ENCODE results near the gene FCGR2B. TPM values are rescaled to one million over a fixed set of nuclear protein-coding genes. Genes with fewer than 3 reads are reported as not detected.
"Not testable (repeated sequence)": the region's sequence is repeated elsewhere in the genome, so short reads cannot be mapped to it uniquely, and the experiment has no call there.

The FCGR2B gene
- total RNA-seq, 1 donor from 2014 or later = 0.52 TPM

DNA sequence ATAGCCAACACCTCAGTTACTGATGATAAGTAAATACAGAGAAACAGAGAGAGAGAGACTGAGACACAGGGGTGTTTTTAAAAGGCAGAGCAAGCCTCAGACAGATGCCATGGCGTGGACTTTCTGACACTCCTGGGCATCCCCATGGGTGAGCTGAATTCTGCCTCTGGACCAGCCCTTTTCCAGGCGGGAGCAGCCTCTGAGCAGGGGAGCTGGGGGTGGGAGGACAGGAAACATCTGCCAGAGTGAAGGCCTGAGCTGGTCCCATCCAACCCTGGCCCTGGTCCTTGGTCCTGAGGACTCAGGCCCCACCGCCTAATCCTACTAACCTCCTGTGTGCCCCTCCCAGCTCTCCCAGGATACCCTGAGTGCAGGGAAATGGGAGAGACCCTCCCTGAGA lies 12.0 kb downstream of the FCGR2B start:
- H3K27me3 ChIP-seq (ENCODE audit: control insufficient read depth in 3 of 3, insufficient read depth in 3 of 3, low read length in 3 of 3); H3K27ac ChIP-seq (ENCODE audit: low read depth, low read length); H3K4me3 ChIP-seq (ENCODE audit: low read length in 3 of 3); H3K4me1 ChIP-seq (ENCODE audit: control insufficient read depth in 3 of 3, insufficient read depth in 3 of 3, low read length in 3 of 3); H3K9me3 ChIP-seq (ENCODE audit: control insufficient read depth in 3 of 3, low read length in 3 of 3); H3K9ac ChIP-seq (ENCODE audit: low read depth in 1 of 3, low read length in 3 of 3); H3K36me3 ChIP-seq (ENCODE audit: control insufficient read depth in 3 of 3, insufficient read depth in 3 of 3, low read length in 3 of 3): not testable (repeated sequence)

DNA sequence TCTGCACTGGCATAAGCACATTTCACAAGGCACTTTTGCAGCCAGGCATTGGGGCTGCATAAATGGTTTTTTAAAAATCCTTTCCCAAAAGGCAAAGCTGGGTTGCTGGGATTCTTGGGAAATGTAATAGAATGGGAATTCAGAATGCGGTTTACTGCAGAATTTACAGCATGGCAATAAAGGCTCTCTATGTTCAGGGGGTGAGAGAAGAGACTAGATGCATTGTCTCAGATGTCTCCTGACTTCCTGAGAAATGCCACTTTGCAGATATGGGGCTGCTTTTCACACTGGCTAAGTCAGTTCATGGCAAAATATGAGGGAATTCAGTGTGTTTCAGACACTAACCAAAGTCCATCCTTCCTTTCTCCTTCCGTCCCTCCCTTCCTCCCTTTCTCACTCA lies 13.5 kb downstream of the FCGR2B start:
- H3K9me3 ChIP-seq (ENCODE audit: control insufficient read depth in 3 of 3, low read length in 3 of 3) = no peaks in the 10 kb centered on the region
- no peaks in the 10 kb centered on the region for H3K36me3 ChIP-seq (ENCODE audit: control insufficient read depth in 3 of 3, insufficient read depth in 3 of 3, low read length in 3 of 3)
- H3K27me3 ChIP-seq (ENCODE audit: control insufficient read depth in 3 of 3, insufficient read depth in 3 of 3, low read length in 3 of 3) = peaks cover 0 to 8% (median 0%) of the 10 kb centered on the region in 3 donors
- H3K27ac ChIP-seq (ENCODE audit: low read depth, low read length) = no peak overlapping the region
- no peak overlapping the region for H3K4me3 ChIP-seq (ENCODE audit: low read length in 3 of 3)
- no peak overlapping the region for H3K9ac ChIP-seq (ENCODE audit: low read depth in 1 of 3, low read length in 3 of 3)
- no peaks in the 10 kb centered on the region for H3K4me1 ChIP-seq (ENCODE audit: control insufficient read depth in 3 of 3, insufficient read depth in 3 of 3, low read length in 3 of 3)

DNA sequence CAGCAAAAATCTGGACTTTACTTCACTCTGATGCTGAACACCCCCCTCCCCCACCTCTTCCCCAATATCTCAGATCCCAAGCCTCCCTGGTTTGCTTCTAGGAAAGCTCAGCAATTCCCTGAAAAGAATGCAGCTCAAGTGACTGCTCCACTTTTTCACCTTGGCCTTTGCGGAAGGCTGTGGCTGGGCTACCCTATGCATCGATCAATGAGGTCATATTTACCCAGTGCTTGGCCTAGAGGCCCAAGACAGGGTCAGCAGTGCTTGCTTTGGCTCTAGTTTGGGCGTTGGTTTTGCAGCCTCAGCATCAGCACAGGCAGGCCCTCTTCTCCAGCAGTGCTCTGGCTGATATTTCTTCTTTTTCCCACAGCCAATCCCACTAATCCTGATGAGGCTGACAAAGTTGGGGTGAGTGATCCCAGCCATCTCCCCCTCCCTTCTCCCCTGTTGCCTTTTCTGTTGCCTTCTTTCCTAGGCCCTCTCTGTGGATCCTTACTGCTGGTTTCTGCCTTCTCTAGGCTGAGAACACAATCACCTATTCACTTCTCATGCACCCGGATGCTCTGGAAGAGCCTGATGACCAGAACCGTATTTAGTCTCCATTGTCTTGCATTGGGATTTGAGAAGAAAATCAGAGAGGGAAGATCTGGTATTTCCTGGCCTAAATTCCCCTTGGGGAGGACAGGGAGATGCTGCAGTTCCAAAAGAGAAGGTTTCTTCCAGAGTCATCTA lies 14.2 kb downstream of the FCGR2B start:
- H3K4me1 ChIP-seq (ENCODE audit: control insufficient read depth in 3 of 3, insufficient read depth in 3 of 3, low read length in 3 of 3) = no peaks in the 10 kb centered on the region
- H3K27ac ChIP-seq (ENCODE audit: low read depth, low read length) = no peak overlapping the region
- H3K9ac ChIP-seq (ENCODE audit: low read depth in 1 of 3, low read length in 3 of 3) = no peak overlapping the region
- H3K9me3 ChIP-seq (ENCODE audit: control insufficient read depth in 3 of 3, low read length in 3 of 3) = no peaks in the 10 kb centered on the region
- H3K4me3 ChIP-seq (ENCODE audit: low read length in 3 of 3) = no peak overlapping the region
- H3K36me3 ChIP-seq (ENCODE audit: control insufficient read depth in 3 of 3, insufficient read depth in 3 of 3, low read length in 3 of 3) = no peaks in the 10 kb centered on the region
- H3K27me3 ChIP-seq (ENCODE audit: control insufficient read depth in 3 of 3, insufficient read depth in 3 of 3, low read length in 3 of 3) = peaks cover 0 to 8% (median 0%) of the 10 kb centered on the region in 3 donors

DNA sequence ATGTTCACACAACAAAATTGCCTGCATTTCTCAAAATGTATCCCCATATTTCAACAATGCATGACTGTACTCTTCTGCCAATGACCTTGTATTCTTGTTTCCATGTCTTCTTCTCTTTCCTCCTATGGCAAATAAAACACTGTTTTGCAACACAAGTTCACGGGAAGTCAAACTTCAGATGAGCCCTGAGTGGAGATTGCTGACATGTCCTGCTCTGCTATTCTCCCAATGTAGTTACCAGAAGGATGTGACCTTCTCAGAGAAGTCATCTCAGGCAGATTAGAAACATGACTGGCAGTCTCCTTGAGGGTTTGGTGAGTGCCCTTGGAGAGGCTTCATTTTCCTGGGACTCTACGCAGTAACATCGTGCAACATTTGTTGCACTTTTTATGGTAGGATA lies 15.6 kb downstream of the FCGR2B start:
- no peak overlapping the region for H3K27ac ChIP-seq (ENCODE audit: low read depth, low read length)
- H3K27me3 ChIP-seq (ENCODE audit: control insufficient read depth in 3 of 3, insufficient read depth in 3 of 3, low read length in 3 of 3) = peaks cover 0 to 8% (median 0%) of the 10 kb centered on the region in 3 donors
- no peak overlapping the region for H3K4me3 ChIP-seq (ENCODE audit: low read length in 3 of 3)
- no peaks in the 10 kb centered on the region for H3K4me1 ChIP-seq (ENCODE audit: control insufficient read depth in 3 of 3, insufficient read depth in 3 of 3, low read length in 3 of 3)
- H3K9me3 ChIP-seq (ENCODE audit: control insufficient read depth in 3 of 3, low read length in 3 of 3) = no peaks in the 10 kb centered on the region
- H3K36me3 ChIP-seq (ENCODE audit: control insufficient read depth in 3 of 3, insufficient read depth in 3 of 3, low read length in 3 of 3) = no peaks in the 10 kb centered on the region
- H3K9ac ChIP-seq (ENCODE audit: low read depth in 1 of 3, low read length in 3 of 3) = no peak overlapping the region

DNA sequence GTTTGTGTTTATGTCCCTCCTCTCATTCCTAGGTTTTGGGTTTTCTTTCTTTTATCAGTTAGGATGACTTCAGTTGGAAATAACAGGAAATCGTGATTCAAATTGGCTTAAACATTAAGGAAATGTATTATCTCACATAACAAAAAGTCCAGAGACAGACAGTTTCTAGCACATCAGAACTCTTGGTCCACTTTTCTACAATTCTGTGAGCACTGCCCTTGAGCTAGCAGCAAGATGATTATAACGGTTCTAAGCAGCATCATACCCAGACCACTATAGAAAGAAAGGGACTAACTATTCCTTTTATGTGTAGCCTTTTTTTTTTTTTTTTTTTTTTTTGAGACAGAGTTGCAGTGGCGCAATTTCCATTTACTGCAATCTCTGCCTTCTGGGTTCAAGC lies 18.9 kb downstream of the FCGR2B start:
- Histone ChIP-seq H3K36me3 (ENCODE audit: control insufficient read depth in 3 of 3, insufficient read depth in 3 of 3, low read length in 3 of 3) (no peaks in the 10 kb centered on the region), H3K9ac (ENCODE audit: low read depth in 1 of 3, low read length in 3 of 3) (no peak overlapping the region), H3K27ac (ENCODE audit: low read depth, low read length) (no peak overlapping the region), H3K4me1 (ENCODE audit: control insufficient read depth in 3 of 3, insufficient read depth in 3 of 3, low read length in 3 of 3) (no peaks in the 10 kb centered on the region), H3K9me3 (ENCODE audit: control insufficient read depth in 3 of 3, low read length in 3 of 3) (no peaks in the 10 kb centered on the region), H3K4me3 (ENCODE audit: low read length in 3 of 3) (no peak overlapping the region), H3K27me3 (ENCODE audit: control insufficient read depth in 3 of 3, insufficient read depth in 3 of 3, low read length in 3 of 3) (peaks cover 0 to 8% (median 0%) of the 10 kb centered on the region in 3 donors)

DNA sequence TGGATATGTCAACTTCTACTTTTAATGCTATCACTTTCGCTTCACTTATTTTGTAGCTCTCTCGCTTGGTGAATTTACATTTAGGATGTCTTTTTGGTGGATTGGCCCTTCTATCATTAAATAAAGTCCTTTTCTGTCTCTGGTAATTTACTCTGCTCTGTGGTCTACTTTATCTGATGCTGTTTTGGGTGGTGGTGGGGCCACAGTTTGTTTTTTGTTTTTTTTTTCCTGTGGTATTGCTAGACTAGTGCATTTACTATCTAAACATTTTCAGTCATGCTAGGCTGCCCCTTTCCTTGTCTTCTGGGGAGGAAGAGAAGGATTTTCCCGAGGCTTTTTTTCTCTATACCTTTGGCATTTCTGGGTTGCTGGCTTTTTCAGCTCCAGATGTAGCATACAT lies 26.0 kb downstream of the FCGR2B start:
- Histone ChIP-seq H3K4me3 (ENCODE audit: low read length in 3 of 3) (no peak overlapping the region), H3K9me3 (ENCODE audit: control insufficient read depth in 3 of 3, low read length in 3 of 3) (no peaks in the 10 kb centered on the region), H3K36me3 (ENCODE audit: control insufficient read depth in 3 of 3, insufficient read depth in 3 of 3, low read length in 3 of 3) (no peaks in the 10 kb centered on the region), H3K27me3 (ENCODE audit: control insufficient read depth in 3 of 3, insufficient read depth in 3 of 3, low read length in 3 of 3) (peaks cover 0 to 5% (median 4%) of the 10 kb centered on the region in 3 donors), H3K4me1 (ENCODE audit: control insufficient read depth in 3 of 3, insufficient read depth in 3 of 3, low read length in 3 of 3) (no peaks in the 10 kb centered on the region), H3K9ac (ENCODE audit: low read depth in 1 of 3, low read length in 3 of 3) (no peak overlapping the region), H3K27ac (ENCODE audit: low read depth, low read length) (no peak overlapping the region)

DNA sequence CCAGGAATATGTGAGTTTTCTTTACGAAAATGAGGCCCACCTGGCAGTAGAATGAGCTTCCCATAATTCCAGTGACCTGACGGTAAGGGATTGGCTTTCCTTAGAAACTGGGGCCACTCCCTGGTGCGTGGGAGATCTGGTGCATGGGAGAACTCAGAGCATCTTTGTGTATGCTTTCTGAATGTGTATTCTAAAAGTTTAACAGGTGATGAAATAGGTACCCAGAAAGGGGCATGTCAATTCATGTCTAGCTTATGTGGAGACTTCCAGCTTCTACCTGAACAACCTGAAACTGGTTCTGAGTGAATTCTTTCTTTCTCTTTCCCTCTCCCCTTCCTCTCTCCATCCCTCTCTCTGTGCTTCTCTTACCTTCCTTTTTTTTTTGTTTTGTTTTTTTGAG lies 28.9 kb downstream of the FCGR2B start:
- Histone ChIP-seq H3K36me3 (ENCODE audit: control insufficient read depth in 3 of 3, insufficient read depth in 3 of 3, low read length in 3 of 3) (no peaks in the 10 kb centered on the region), H3K9me3 (ENCODE audit: control insufficient read depth in 3 of 3, low read length in 3 of 3) (no peaks in the 10 kb centered on the region), H3K27ac (ENCODE audit: low read depth, low read length) (no peak overlapping the region), H3K9ac (ENCODE audit: low read depth in 1 of 3, low read length in 3 of 3) (no peak overlapping the region), H3K4me1 (ENCODE audit: control insufficient read depth in 3 of 3, insufficient read depth in 3 of 3, low read length in 3 of 3) (no peaks in the 10 kb centered on the region), H3K27me3 (ENCODE audit: control insufficient read depth in 3 of 3, insufficient read depth in 3 of 3, low read length in 3 of 3) (peaks cover 0 to 5% (median 4%) of the 10 kb centered on the region in 3 donors), H3K4me3 (ENCODE audit: low read length in 3 of 3) (no peak overlapping the region)

DNA sequence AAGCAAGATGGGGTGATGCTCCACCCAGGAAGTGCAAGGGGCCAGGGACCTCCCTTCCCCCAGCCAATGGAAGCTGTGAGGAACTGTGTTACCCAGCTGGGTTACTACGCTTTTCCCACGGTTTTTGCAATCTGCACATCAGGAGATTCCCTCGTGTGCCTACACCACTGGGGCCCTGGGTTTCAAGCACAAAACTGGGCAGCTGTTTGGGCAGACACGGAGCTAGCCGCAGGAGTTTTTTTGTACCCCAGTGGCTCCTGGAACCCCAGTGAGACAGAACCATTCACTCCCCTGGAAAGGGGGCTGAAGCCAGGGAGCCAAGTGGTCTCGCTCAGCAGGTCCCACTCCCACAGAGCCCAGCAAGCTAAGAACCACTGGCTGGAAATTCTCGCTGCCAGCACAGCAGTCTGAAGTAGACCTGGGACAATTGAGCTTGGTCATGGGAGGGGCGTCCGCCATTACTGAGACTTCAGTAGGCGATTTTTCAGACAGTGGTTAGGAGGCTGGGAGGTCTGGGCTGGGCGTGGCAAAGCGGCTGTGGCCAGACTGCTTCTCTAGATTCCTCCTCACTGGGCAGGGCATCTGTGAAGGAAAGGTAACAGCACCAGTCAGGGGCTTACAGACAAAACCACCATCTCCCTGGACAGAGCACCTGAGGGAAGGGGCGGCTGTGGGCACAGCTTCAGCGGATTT lies 30.2 kb downstream of the FCGR2B start:
- H3K27me3 ChIP-seq (ENCODE audit: control insufficient read depth in 3 of 3, insufficient read depth in 3 of 3, low read length in 3 of 3) = not testable (repeated sequence)

DNA sequence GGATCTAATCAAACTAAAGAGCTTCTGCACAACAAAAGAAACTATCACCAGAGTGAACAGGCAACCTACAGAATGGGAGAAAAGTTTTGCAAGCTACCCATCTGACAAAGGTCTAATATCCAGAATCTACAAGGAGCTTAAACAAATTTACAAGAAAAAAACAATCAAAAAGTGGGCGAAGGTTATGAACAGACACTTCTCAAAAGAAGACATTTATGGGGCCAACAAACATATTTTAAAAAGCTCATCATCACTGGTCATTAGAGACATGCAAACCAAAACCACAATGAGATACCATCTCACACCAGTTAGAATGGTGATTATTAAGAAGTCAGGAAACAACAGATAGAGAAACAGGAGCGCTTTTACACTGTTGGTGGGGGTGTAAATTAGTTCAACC lies 35.4 kb downstream of the FCGR2B start:
- H3K36me3 ChIP-seq (ENCODE audit: control insufficient read depth in 3 of 3, insufficient read depth in 3 of 3, low read length in 3 of 3); H3K4me3 ChIP-seq (ENCODE audit: low read length in 3 of 3); H3K27ac ChIP-seq (ENCODE audit: low read depth, low read length); H3K27me3 ChIP-seq (ENCODE audit: control insufficient read depth in 3 of 3, insufficient read depth in 3 of 3, low read length in 3 of 3); H3K9ac ChIP-seq (ENCODE audit: low read depth in 1 of 3, low read length in 3 of 3); H3K9me3 ChIP-seq (ENCODE audit: control insufficient read depth in 3 of 3, low read length in 3 of 3); H3K4me1 ChIP-seq (ENCODE audit: control insufficient read depth in 3 of 3, insufficient read depth in 3 of 3, low read length in 3 of 3): not testable (repeated sequence)

More for the DNA sequence above, 30.2 kb downstream of the FCGR2B start:
- not testable (repeated sequence) for H3K4me3 ChIP-seq (ENCODE audit: low read length in 3 of 3); H3K9ac ChIP-seq (ENCODE audit: low read depth in 1 of 3, low read length in 3 of 3); H3K9me3 ChIP-seq (ENCODE audit: control insufficient read depth in 3 of 3, low read length in 3 of 3); H3K27ac ChIP-seq (ENCODE audit: low read depth, low read length); H3K4me1 ChIP-seq (ENCODE audit: control insufficient read depth in 3 of 3, insufficient read depth in 3 of 3, low read length in 3 of 3); H3K36me3 ChIP-seq (ENCODE audit: control insufficient read depth in 3 of 3, insufficient read depth in 3 of 3, low read length in 3 of 3)

DNA sequence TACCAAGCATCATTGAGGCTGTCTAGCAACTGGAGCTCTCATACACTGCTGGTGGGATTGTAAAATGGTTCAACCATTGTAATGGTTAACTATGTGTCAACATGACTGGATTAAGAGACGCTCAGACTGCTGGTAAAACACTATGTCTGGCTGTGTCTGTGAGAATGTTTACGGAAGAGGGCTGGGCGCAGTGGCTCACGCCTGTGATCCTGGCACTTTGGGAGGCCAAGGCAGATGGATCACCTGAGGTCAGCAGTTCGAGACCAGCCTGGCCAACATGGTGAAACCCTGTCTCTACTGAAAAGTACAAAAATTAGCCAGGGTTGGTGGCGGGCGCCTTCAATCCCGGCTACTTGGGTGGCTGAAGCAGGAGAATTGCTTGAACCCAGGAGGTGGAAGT lies 39.3 kb downstream of the FCGR2B start:
- no peaks in the 10 kb centered on the region for H3K9me3 ChIP-seq (ENCODE audit: control insufficient read depth in 3 of 3, low read length in 3 of 3)
- no peak overlapping the region for H3K27ac ChIP-seq (ENCODE audit: low read depth, low read length)
- H3K36me3 ChIP-seq (ENCODE audit: control insufficient read depth in 3 of 3, insufficient read depth in 3 of 3, low read length in 3 of 3) = no peaks in the 10 kb centered on the region
- H3K4me1 ChIP-seq (ENCODE audit: control insufficient read depth in 3 of 3, insufficient read depth in 3 of 3, low read length in 3 of 3) = peaks cover 0 to 13% (median 6%) of the 10 kb centered on the region in 3 donors
- no peak overlapping the region for H3K4me3 ChIP-seq (ENCODE audit: low read length in 3 of 3)
- no peak overlapping the region for H3K9ac ChIP-seq (ENCODE audit: low read depth in 1 of 3, low read length in 3 of 3)
- no peaks in the 10 kb centered on the region for H3K27me3 ChIP-seq (ENCODE audit: control insufficient read depth in 3 of 3, insufficient read depth in 3 of 3, low read length in 3 of 3)
